HG03378 (cell line): Measurements from ENCODE around the gene EMID1.
"Not testable (repeated sequence)": the region's sequence is repeated elsewhere in the genome, so short reads cannot be mapped to it uniquely, and the experiment has no call there.

Experiments
- ATAC-seq: cut with Tn5 transposase; IDR thresholded peaks from one replicate; pipeline ENCODE4 v1.9.1; 2021; ENCODE audit warnings: mild to moderate bottlenecking, moderate library complexity; ENCODE audit not compliant: unreplicated experiment

EMID1 gene

GRCh38 chr22:29226351-29226981 is 20.8 kb downstream of the EMID1 start:
- no peak for ATAC-seq

DNA sequence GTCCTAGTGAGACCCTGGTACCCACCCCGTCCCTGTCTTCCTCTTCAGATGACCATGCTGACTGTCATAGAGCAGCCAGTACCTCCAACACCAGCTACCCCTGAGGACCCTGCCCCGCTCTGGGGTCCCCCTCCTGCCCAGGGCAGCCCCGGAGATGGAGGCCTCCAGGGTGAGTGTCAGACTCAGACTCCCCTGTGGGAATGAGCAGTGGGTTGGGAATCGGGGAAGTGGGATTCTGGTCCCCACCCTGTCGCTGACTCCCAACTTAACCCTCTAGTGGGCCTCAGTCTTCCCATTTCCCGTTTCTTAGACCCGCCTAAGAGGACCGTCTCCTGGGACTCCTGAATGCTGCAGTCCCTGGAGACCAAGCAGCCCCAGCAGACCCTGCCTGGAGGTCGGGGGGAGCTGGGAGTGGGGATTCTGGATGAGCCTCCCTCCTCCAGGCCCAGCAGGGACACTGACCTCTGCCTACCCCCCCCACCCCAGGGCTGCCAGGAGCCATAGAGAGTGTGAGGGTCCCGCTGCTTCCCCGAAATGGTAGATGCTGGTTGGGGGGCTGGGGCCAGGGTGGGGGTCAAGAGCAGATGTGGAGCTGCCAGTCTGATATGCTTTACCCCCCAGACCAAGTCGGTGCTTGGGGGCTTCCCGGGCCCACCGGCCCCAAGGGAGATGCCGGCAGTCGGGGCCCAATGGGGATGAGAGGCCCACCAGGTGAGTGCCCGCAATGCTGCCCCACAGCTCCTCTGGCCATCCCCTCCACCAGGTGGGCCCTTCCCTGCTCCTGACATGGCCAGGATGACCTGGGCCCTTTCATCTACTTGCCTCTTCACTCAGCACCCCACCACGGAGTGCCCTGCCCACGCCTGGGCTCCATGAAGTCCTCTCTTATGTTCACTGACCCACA is 25.5 kb downstream of the EMID1 start:
- ATAC-seq, result no peak

GRCh38 chr22:29231971-29232959 is 26.6 kb downstream of the EMID1 start:
- no peak for ATAC-seq

GRCh38 chr22:29233277-29233877 is 27.7 kb downstream of the EMID1 start:
- ATAC-seq, result no peak

DNA sequence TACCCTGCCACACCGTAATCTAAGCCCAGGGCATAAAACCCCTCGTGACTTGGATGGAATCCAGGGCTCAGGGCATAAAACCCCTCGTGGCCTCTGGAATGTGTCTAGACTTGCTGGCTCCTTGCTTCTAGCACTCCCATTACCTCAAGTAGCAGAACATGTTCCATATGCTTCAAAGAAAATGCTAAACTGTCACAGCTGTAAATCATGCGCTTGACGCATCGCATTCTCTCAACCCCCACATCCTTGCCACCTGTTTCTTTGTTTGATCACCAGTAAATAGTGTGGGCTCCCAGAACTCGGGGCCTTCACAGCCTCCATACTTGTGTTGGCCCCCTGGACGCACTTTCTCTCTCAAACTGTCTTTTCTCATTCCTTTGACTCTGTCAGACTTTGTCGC is 34.8 kb downstream of the EMID1 start:
- ATAC-seq, result not testable (repeated sequence)

- no peak for ATAC-seq
Measured at GRCh38 chr22:29243874-29244446, 38.3 kb downstream of the EMID1 start.

GRCh38 chr22:29244785-29245625 is 39.3 kb downstream of the EMID1 start:
- ATAC-seq, result no peak

DNA sequence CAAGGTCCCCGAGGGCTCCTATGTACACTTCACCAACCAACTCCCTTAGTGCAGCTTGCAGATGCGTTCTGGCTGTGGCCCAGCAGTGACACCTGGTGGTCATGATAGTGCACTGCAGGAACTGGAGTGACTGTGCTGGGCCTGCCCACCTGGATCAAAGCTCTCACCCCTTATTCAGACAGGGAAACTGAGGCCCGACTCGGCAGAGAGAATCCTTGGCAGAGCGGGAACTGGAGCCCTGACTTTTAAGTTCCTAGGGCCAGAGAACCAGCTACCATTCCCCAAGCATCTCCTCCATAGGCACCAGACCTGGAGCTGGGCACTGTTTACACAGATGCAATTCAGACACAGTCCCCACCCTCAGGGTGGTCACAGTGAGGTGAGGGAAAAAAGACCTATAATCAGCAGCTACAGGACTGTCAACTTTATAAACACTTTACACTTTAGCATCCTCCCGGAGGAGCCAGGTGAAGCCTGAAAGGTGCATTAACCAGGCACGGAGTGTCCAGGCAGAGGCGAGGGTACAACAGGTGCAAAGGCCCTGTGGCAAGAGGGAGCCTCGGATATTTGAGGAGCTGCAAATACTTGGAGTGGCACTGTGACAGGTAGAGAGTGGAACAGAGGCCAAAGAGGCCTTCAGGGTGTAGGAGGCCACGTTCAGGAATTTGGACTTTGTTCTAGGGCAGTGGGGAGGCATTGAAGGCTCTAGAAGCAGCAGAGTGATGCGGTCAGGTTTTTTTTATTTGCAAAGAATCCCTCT is 40.1 kb downstream of the EMID1 start:
- ATAC-seq, result peak; percentile 58

- ATAC-seq, result not testable (repeated sequence)
Measured at GRCh38 chr22:29247891-29248290, 42.2 kb downstream of the EMID1 start.

- no peak for ATAC-seq
Measured at GRCh38 chr22:29251265-29251664, 45.6 kb downstream of the EMID1 start.

DNA sequence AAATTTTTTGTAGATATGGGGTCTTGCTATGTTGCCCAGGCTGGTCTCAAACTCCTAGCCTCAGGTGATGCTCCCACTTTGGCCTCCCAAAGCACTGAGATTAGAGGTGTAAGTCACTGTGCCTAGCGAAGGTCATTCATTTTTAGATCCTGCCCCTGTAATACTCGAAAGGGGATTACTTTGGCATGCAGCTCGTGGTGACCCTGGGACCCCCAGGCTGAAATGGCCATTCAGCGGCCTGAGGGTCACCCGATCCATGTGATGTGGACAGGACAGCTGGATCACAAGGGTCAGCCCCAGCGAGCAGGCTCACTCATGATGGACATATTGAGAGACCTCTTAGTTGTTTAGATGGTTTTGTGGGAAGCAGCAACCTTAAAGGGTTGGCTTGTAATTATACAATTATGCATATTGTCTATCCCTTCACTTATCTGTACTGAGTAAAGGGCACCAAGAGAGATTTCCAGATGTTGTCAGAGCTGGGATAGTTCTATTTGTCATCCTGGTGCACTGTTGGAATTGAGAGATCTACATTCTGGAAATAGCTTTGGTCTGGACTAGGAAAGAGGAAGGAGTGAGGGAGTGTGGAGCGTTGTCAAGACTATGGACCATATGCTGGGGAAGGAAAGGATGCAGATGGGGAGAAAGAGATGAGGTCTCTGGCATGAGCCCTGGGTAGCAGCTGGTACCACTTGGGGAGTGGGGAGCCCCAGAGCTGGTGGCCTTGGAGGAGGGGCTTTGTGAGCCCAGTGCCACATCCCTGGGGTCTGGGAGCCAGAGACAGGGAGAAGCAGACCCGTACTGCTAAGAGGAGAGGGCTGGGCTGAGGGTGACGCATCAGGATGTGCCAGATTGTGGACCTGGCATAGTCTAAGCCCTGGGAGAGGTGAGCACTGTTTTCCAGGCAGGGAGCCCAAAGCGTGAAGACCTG is 46.5 kb downstream of the EMID1 start:
- no peak for ATAC-seq

- no peak for ATAC-seq
Measured at GRCh38 chr22:29253561-29254285, 48.0 kb downstream of the EMID1 start.

DNA sequence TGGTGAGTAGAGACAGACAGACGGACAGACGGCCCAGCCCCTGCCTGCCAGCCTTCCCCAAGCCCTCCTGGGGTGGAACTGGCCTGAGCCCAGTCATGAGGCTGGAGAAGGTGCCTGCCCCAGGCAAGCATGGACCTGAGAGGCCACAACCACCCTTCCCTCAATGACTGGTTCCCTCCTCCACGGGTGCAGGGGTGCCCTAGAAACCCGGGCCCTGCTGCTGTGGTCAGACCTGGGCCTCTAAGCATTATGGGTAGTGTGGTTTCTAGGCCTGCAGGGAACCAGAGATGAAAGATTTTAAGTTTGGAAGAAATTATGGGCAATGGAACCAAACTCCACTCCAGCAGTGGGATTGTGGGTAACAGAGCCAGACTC is 48.6 kb downstream of the EMID1 start:
- ATAC-seq, result no peak

- no peak for ATAC-seq
Measured at GRCh38 chr22:29255064-29255621, 49.4 kb downstream of the EMID1 start.

GRCh38 chr22:29256606-29257325 is 51.1 kb downstream of the EMID1 start:
- no peak for ATAC-seq

DNA sequence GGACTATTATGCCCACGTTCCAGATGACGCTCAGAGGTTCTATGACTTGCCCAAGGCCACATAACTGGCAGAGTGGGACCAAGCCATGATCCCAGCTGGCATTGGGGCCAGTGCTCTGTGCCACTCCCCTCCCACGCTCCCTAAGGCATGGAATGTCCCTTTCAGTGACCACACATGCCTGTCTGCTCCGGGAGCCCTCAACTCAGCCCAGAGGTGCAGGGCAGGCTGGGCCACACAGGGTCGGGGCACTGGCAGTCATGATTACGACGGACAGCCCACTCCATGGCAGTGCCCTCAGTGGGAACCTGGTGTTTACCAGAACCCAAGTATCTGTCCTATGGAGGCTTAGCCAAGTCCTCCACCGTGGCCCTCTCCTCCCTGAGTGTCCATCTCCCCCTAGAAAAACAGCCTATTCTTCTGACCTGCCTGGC is 52.1 kb downstream of the EMID1 start:
- ATAC-seq, result no peak
